Neural crest cell (in vitro differentiated cells): Measurements from ENCODE around the gene TASOR2. TPM values are rescaled to one million over a fixed set of nuclear protein-coding genes. Genes with fewer than 3 reads are reported as not detected.

Source experiments
- DNase-seq: peaks from one replicate; pipeline ENCODE4 v3.0.0; 2021; ENCODE audit warnings: low read depth, mixed read lengths, low spot score
- H3K27ac Mint-ChIP-seq: one replicate; pipeline ENCODE4 v1.8.0; 2021; ENCODE audit warnings: mild to moderate bottlenecking, mixed read lengths; ENCODE audit not compliant: unreplicated experiment
- H3K27me3 Mint-ChIP-seq: 2 replicates; pipeline ENCODE4 v1.8.0; 2021; ENCODE audit warnings: low read depth, mild to moderate bottlenecking, mixed read lengths
- H3K36me3 Mint-ChIP-seq: 2 replicates; pipeline ENCODE4 v1.8.0; 2021; ENCODE audit warnings: low read depth, mild to moderate bottlenecking, mixed read lengths
- H3K4me1 Mint-ChIP-seq: 2 replicates; pipeline ENCODE4 v1.8.0; 2021; ENCODE audit warnings: mixed read lengths
- H3K4me3 Mint-ChIP-seq: one replicate; pipeline ENCODE4 v1.8.0; 2021; ENCODE audit warnings: mild to moderate bottlenecking, mixed read lengths
- H3K9me3 Mint-ChIP-seq: 2 replicates; pipeline ENCODE4 v1.8.0; 2021; ENCODE audit warnings: mixed read lengths
- total RNA-seq: library from RNA; stranded (reverse); gene quantifications from 2 replicates; pipeline ENCODE4 v1.2.1, GENCODE V29; 2021
- TF ChIP-seq, protein P1 (sequence below): fragments of 200-600 bp; sonication (generic); conservative IDR thresholded peaks from 2 replicates; pipeline ENCODE4 v1.5.0; 2021; ENCODE audit warnings: antibody characterized with exemption, mild to moderate bottlenecking

TASOR2 gene
- total RNA-seq, 1 donor from 2014 or later: 49.1 TPM

DNA sequence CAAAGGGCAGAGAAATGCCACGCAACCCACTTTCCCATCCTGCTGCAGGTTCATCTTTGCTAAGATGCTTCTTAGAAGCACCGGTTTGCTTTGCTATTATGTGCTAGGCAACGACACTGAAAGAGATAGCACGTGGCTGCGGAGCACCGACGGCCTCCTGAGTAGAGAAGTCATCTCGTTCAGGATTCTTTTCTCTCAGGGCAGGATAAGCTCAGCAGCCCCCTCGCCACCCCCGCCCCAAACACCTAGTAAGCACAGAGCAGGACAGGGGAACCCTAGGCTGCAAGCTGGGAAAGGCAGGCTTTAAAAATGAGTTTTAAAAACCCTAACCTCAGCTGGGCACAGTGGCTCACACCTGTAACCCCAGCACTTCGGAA is 33.3 kb upstream of the TASOR2 start:
- Mint-ChIP-seq H3K9me3 (no peaks in the 10 kb centered on the region), H3K36me3 (peaks cover 9% of the 10 kb centered on the region), H3K4me3 (no peak overlapping the region), H3K27me3 (no peaks in the 10 kb centered on the region), H3K27ac (no peak overlapping the region), H3K4me1 (peaks cover 5% of the 10 kb centered on the region)
- TF ChIP-seq, protein P1, sequence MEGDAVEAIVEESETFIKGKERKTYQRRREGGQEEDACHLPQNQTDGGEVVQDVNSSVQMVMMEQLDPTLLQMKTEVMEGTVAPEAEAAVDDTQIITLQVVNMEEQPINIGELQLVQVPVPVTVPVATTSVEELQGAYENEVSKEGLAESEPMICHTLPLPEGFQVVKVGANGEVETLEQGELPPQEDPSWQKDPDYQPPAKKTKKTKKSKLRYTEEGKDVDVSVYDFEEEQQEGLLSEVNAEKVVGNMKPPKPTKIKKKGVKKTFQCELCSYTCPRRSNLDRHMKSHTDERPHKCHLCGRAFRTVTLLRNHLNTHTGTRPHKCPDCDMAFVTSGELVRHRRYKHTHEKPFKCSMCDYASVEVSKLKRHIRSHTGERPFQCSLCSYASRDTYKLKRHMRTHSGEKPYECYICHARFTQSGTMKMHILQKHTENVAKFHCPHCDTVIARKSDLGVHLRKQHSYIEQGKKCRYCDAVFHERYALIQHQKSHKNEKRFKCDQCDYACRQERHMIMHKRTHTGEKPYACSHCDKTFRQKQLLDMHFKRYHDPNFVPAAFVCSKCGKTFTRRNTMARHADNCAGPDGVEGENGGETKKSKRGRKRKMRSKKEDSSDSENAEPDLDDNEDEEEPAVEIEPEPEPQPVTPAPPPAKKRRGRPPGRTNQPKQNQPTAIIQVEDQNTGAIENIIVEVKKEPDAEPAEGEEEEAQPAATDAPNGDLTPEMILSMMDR: no peak
- no peak for DNase-seq

DNA sequence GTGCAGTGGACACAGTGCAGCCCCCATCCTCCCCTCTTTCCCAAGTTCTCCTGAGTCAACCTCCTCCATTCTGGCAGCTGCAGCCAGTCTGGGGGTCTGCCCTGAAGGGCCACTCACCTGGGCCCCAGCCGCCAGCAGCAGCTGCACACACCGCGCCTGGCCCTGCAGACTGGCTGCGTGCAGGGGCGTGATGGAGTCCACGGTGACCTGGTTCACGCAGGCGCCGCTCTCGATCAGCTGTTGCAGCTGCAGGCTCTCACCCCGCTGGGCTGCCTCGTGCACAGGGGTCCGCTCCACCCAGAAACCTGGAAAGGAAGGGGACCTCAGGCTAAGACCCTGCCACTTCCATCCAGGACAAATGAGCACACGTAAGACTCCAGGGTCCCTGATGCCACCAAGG is 31.9 kb upstream of the TASOR2 start:
- H3K9me3 Mint-ChIP-seq: no peaks in the 10 kb centered on the region
- no peak overlapping the region for H3K27ac Mint-ChIP-seq
- H3K36me3 Mint-ChIP-seq: peaks cover 9% of the 10 kb centered on the region
- no peak for DNase-seq
- TF ChIP-seq, protein P1: no peak
- no peak overlapping the region for H3K4me3 Mint-ChIP-seq
- no peaks in the 10 kb centered on the region for H3K27me3 Mint-ChIP-seq
- H3K4me1 Mint-ChIP-seq: peaks cover 10% of the 10 kb centered on the region

DNA sequence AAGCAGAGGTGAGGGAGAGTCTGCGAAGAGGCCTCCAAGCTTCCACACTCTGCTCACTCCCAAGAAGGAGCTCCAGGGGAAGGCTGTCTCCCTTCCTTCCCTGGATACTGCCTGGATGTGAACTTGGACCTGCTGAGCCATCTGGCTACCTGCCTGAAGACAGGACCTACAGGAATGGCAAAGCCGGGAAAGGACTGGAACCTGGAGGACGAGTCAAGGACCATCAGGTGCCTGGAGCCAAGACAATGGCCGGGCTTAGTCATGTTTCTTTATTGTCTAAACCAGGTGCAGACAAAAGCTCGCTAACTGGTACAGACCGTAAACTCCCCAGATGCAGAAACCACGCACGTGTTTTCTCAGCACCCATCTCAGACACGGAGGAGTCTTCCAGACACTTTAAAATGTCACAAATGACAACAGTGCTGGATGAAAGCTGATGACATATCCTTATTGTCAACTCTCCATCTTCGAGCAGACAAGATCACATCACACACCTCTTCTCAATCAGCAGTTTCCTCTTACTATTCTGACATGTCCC is 30.4 kb upstream of the TASOR2 start:
- peaks cover 17% of the 10 kb centered on the region for H3K4me1 Mint-ChIP-seq
- no peak overlapping the region for H3K4me3 Mint-ChIP-seq
- no peaks in the 10 kb centered on the region for H3K9me3 Mint-ChIP-seq
- TF ChIP-seq, protein P1: no peak
- H3K27me3 Mint-ChIP-seq: no peaks in the 10 kb centered on the region
- H3K27ac Mint-ChIP-seq: no peak overlapping the region
- no peak for DNase-seq
- H3K36me3 Mint-ChIP-seq: peaks cover 5% of the 10 kb centered on the region

DNA sequence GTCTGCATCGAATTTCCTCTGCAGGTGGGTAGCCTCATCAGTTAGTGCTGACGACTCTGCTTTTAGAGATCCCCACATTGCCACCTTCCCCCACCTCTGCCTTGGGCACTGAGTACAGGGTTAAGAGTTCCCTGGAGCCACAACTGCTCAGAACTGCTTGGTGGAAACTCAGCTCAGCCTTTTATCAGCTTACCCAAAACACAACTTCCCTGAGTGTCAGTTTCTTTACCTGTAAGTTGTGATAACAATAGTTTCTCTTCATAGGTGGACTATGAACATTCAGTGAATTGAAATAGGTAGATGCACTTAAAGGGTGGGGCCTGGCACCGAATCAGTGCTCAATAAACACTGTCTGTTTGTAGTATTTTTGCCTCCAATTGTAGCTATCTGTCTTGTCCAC is 29.5 kb upstream of the TASOR2 start:
- Mint-ChIP-seq H3K27me3 (no peaks in the 10 kb centered on the region), H3K4me3 (no peak overlapping the region), H3K36me3 (peaks cover 2% of the 10 kb centered on the region), H3K9me3 (no peaks in the 10 kb centered on the region), H3K27ac (no peak overlapping the region), H3K4me1 (peaks cover 22% of the 10 kb centered on the region)
- no peak for DNase-seq
- TF ChIP-seq, protein P1: no peak

DNA sequence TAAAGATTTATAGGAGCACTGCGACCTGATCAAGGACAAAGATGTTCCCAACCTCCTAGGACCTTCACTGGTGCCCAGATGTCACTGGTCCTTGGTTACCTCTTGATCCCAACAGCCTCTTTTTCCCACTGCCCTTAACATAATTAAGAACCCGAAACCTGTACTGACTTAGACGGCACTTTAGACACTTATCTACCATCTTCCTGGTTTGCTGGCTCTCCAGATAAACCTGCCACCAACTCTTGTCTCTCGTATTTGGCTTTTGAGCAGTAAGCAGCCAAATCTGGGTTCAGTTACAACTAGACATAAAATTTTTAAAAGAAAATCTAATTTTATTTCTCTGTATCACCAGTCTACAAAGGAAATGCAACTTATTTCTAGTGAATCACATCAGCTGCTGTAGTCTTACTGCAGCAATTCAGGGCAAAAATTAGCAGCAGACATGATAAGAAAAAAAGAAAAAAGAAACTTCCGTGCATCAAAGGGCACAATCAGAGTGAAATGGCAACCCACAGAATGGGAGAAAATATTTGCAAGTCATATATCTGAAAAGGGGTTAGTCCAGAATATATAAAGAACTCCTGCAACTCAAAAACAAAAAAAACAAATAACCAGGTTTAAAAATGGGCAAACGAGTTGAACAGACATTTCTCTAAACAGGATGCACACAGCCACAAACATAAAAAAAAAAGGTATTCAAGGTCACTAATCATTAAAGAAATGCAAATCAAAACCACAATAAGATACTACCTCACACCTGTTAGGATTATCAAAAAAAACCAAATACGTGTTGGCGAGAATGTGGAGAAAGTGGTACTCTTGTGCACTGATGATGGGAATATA is 27.7 kb upstream of the TASOR2 start:
- no peaks in the 10 kb centered on the region for H3K9me3 Mint-ChIP-seq
- H3K27me3 Mint-ChIP-seq: no peaks in the 10 kb centered on the region
- TF ChIP-seq, protein P1: no peak
- H3K4me1 Mint-ChIP-seq: peaks cover 32% of the 10 kb centered on the region
- no peak overlapping the region for H3K27ac Mint-ChIP-seq
- DNase-seq: no peak
- H3K4me3 Mint-ChIP-seq: no peak overlapping the region
- H3K36me3 Mint-ChIP-seq: no peaks in the 10 kb centered on the region
